ENCODE measurements around the gene MYBBP1A. TPM values are rescaled to one million over a fixed set of nuclear protein-coding genes. Genes with fewer than 3 reads are reported as not detected.

MYBBP1A gene, protein sequence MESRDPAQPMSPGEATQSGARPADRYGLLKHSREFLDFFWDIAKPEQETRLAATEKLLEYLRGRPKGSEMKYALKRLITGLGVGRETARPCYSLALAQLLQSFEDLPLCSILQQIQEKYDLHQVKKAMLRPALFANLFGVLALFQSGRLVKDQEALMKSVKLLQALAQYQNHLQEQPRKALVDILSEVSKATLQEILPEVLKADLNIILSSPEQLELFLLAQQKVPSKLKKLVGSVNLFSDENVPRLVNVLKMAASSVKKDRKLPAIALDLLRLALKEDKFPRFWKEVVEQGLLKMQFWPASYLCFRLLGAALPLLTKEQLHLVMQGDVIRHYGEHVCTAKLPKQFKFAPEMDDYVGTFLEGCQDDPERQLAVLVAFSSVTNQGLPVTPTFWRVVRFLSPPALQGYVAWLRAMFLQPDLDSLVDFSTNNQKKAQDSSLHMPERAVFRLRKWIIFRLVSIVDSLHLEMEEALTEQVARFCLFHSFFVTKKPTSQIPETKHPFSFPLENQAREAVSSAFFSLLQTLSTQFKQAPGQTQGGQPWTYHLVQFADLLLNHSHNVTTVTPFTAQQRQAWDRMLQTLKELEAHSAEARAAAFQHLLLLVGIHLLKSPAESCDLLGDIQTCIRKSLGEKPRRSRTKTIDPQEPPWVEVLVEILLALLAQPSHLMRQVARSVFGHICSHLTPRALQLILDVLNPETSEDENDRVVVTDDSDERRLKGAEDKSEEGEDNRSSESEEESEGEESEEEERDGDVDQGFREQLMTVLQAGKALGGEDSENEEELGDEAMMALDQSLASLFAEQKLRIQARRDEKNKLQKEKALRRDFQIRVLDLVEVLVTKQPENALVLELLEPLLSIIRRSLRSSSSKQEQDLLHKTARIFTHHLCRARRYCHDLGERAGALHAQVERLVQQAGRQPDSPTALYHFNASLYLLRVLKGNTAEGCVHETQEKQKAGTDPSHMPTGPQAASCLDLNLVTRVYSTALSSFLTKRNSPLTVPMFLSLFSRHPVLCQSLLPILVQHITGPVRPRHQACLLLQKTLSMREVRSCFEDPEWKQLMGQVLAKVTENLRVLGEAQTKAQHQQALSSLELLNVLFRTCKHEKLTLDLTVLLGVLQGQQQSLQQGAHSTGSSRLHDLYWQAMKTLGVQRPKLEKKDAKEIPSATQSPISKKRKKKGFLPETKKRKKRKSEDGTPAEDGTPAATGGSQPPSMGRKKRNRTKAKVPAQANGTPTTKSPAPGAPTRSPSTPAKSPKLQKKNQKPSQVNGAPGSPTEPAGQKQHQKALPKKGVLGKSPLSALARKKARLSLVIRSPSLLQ (N-terminal part only)
- total RNA-seq, result 50.8 and 86.9 TPM in 2 replicates

DNA sequence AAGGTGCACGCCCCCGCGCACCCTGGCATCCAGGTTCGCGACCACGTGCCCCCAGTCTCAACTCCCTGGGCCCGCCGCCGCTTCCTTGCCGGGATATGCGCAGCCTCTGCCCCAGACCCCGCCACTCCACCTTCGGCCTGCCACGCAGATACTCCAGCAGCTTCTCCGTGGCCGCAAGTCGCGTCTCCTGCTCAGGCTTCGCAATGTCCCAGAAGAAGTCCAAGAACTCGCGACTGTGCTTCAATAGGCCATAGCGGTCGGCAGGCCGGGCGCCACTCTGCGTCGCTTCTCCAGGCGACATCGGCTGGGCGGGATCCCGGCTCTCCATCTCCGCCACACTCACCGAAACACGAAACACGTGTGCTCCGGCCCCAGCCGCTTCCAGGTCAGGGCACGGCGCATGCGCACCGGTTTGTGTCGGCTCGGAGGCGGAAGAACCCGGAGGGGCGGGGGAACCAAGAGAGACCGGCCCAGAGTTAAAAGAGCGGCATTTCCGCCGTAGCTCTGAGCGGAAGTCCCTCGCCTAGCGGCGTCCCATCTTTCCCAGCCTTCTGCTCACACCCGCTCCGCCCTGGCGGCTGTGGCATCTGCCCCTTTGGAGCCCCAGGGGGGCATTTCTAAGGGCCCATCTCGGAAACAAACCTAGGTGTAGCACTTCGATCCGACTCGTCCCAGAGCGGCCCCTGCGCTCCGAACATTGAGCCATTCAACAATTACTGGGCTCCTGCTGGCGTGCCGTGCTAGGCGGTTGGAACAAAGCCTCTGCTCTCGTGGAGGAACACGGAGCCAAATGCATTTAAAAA lies at the start of gene MYBBP1A:
TSS of gene MYBBP1A (minus strand) at position 388 of the 803 bp plus-strand sequence. CDS start at position 328, 60 bp downstream.

DNA sequence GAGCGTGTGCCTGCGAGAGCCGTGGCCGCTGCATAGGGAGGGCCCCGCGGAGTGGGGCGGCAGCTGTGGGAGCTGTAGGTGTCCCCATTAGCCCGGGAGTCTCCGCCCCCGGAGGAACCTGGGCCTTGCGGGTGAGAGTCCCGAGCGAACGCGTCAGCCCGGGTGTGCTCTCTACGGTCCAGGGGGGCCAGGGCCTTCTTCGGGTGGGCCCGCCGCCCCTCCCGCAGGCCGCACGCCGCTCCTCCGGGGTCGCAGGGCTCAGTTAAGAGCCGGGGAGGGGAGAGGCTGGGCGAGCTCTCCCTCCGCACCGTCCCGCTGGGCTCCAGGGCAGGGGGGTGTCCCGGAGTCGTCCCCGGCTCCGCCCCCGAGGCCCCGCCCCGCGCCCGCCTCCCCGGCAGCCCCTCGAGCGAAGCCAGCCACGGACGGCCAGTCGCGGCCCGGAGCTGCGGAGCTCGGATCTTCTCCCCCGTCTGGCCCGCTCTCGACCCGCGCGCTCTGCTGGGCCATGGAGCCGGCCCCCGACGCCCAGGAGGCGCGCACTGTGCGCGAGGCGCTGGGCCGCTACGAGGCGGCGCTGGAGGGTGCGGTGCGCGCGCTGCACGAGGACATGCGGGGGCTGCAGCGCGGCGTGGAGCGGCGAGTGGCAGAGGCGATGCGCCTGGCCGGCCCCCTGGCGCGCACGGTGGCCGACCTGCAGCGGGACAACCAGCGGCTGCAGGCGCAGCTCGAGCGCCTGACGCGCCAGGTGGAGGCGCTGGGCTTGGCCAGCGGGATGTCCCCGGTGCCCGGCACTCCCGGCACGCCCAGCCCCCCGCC lies 29.1 kb upstream of the MYBBP1A start, which contains the start of gene SMTNL2:
TSS of gene SMTNL2 (plus strand) at position 429 of the 816 bp plus-strand sequence. CDS start at position 506, 77 bp downstream.

DNA sequence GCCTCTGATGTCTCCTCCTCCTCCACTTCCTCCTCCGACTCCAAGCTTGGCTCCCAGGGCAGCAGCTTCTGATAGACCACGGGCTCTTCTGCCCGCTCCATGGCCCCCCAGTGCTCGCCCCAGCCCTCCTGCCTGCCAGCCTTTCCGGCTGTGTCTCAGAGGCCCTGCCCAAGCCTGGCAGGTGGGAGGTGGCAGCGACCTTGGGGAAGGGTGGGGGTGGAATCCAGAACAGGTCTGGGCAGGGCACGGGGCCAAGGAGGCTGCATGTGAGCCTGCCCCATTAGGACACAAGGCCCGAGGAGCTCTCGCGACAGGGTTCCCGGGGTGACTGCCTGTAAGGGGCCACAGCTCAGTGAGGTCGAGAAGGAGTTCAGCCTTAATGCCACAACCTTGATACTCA lies 5.2 kb upstream of the MYBBP1A start, which contains the start of gene GGT6:
TSS of gene GGT6 (minus strand) at position 157 of the 400 bp plus-strand sequence. CDS start at position 101, 56 bp downstream.

DNA sequence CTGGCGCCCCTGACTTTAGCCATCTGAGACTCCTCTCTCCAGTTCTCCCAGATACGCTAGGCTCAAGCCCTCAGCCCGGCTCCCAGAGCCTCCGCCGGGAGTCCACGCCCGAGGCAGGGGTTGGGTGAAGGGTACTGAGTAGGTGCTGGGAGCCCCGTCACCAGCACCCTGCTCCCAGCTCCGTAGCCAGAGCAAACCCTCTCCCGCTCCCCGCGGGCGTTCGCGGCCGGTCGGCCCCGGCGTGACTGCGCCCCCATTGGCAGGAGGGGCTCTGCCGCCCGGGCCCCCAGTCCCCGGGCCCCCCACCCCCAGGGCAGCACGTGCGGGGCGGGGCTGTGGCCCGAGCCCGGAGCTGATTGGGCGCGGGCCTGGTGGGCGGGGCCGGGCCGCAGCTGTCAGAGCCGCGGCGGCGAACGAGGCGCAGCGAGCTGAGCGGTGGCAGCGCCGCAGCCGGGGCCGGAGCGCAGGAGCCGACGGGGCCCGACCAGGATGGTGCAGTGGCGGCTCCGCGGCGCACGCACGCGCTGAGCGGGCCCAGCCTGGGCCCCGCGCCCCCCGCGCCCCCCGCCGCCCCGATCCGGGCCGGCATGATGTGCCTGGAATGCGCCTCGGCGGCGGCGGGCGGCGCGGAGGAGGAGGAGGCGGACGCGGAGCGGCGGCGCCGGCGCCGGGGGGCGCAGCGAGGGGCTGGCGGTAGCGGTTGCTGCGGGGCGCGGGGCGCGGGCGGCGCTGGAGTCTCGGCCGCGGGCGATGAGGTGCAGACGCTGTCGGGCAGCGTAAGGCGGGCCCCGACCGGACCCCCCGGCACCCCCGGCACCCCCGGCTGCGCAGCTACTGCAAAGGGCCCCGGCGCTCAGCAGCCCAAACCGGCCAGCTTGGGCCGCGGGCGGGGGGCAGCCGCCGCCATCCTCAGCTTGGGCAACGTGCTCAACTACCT lies 56.5 kb downstream of the MYBBP1A start, which contains the start of gene SPNS2:
TSS of gene SPNS2 (plus strand) at position 421 of the 937 bp plus-strand sequence. CDS start at position 588, 167 bp downstream.

Other genes with a start within 250 kb of the MYBBP1A start
- 28.2 and 38.8 TPM in 2 replicates for gene UBE2G1, start 188.7 kb downstream of the MYBBP1A start, total RNA-seq
- gene SPNS3, start 121.4 kb downstream of the MYBBP1A start, total RNA-seq, result not detected in 2 replicates
- 0.37 and 0.89 TPM in 2 replicates for gene SPNS2, start 56.5 kb downstream of the MYBBP1A start, total RNA-seq
- not detected in 2 replicates for gene GGT6, start 5.2 kb upstream of the MYBBP1A start, total RNA-seq
- under 0.01 TPM in 1 of 2 replicates, not detected in the other for gene SMTNL2, start 29.1 kb upstream of the MYBBP1A start, total RNA-seq
- not detected in 2 replicates for gene ALOX15, start 86.3 kb upstream of the MYBBP1A start, total RNA-seq
- 33.6 and 85.3 TPM in 2 replicates for gene PELP1, start 148.8 kb upstream of the MYBBP1A start, total RNA-seq
- 2.1 and 2.5 TPM in 2 replicates for gene ARRB2, start 155.2 kb upstream of the MYBBP1A start, total RNA-seq
- 8.3 and 13.4 TPM in 2 replicates for gene MED11, start 176.0 kb upstream of the MYBBP1A start, total RNA-seq
- not detected in 2 replicates for gene ZMYND15, start 184.4 kb upstream of the MYBBP1A start, total RNA-seq
- 0.37 and 0.89 TPM in 2 replicates for gene CXCL16, start 184.5 kb upstream of the MYBBP1A start, total RNA-seq
- not detected in 2 replicates for gene TM4SF5, start 216.5 kb upstream of the MYBBP1A start, total RNA-seq
- gene VMO1, start 231.0 kb upstream of the MYBBP1A start, total RNA-seq, result 1.5 TPM in 1 of 2 replicates, not detected in the other
- not detected in 2 replicates for gene GLTPD2, start 233.6 kb upstream of the MYBBP1A start, total RNA-seq
- gene PSMB6, start 240.8 kb upstream of the MYBBP1A start, total RNA-seq, result 92.0 and 129 TPM in 2 replicates